GM23338 (cell line): ENCODE measurements around the gene UGT2A3. TPM values are rescaled to one million over a fixed set of nuclear protein-coding genes. Genes with fewer than 3 reads are reported as not detected.

ENCODE experiments used
- ATAC-seq: fragments of 200-7000 bp; cut with Tn5 transposase; 3 replicates; pipeline ENCODE4 v1.9.1; 2020
- DNase-seq: peaks from one replicate; pipeline ENCODE4 v3.0.0-alpha.2; 2015; ENCODE audit warnings: low spot score
- H2AFZ ChIP-seq: fragments of 200-600 bp; sonication (generic); 2 replicates; pipeline ENCODE4 v1.8.0; 2016; ENCODE audit warnings: antibody characterized with exemption, mild to moderate bottlenecking, moderate library complexity
- H3F3A ChIP-seq: fragments of 200-600 bp; sonication (generic); replicated peaks from 2 replicates; pipeline ENCODE4 v1.8.0; 2017; ENCODE audit warnings: antibody characterized with exemption, mixed run types, low read depth
- H3K27ac ChIP-seq: fragments of 200-600 bp; sonication (generic); 2 replicates; pipeline ENCODE4 v1.6.1; 2016; ENCODE audit warnings: low read depth
- H3K27me3 ChIP-seq: fragments of 200-600 bp; sonication (generic); 2 replicates; pipeline ENCODE4 v1.8.0; 2016; ENCODE audit warnings: mild to moderate bottlenecking, mixed run types, moderate library complexity; ENCODE audit not compliant: insufficient read depth
- H3K36me3 ChIP-seq: fragments of 200-600 bp; sonication (generic); 2 replicates; pipeline ENCODE4 v1.8.0; 2016; ENCODE audit warnings: mild to moderate bottlenecking; ENCODE audit not compliant: insufficient read depth
- H3K4me1 ChIP-seq: fragments of 200-600 bp; sonication (generic); 2 replicates; pipeline ENCODE4 v1.8.0; 2016; ENCODE audit warnings: mild to moderate bottlenecking, moderate library complexity; ENCODE audit not compliant: insufficient read depth
- H3K4me2 ChIP-seq: fragments of 200-600 bp; sonication (generic); 2 replicates; pipeline ENCODE4 v1.7.1; 2017; ENCODE audit warnings: mixed run types
- H3K4me3 ChIP-seq: fragments of 200-600 bp; sonication (generic); 2 replicates; pipeline ENCODE4 v1.6.1; 2016; ENCODE audit warnings: mixed run types
- H3K79me2 ChIP-seq: fragments of 200-600 bp; sonication (generic); replicated peaks from 2 replicates; pipeline ENCODE4 v1.8.0; 2017; ENCODE audit warnings: mild to moderate bottlenecking; ENCODE audit not compliant: insufficient read depth
- H3K9me2 ChIP-seq: fragments of 200-600 bp; sonication (generic); 2 replicates; pipeline ENCODE4 v1.8.0; 2017; ENCODE audit not compliant: insufficient read depth
- H4K20me1 ChIP-seq: fragments of 200-600 bp; sonication (generic); replicated peaks from 2 replicates; pipeline ENCODE4 v1.8.0; 2017; ENCODE audit warnings: mild to moderate bottlenecking; ENCODE audit not compliant: insufficient read depth
- H3K27ac Mint-ChIP-seq: 2 replicates; pipeline ENCODE4 v1.8.0; 2020; ENCODE audit warnings: inconsistent platforms, mild to moderate bottlenecking, moderate library complexity, mixed read lengths
- H3K27me3 Mint-ChIP-seq: 3 replicates; pipeline ENCODE4 v1.8.0; 2022; ENCODE audit warnings: low read depth, mild to moderate bottlenecking, moderate library complexity, mixed read lengths, inconsistent platforms; ENCODE audit not compliant: insufficient read depth, poor library complexity
- H3K36me3 Mint-ChIP-seq: 3 replicates; pipeline ENCODE4 v1.8.0; 2021; ENCODE audit warnings: low read depth, mild to moderate bottlenecking, inconsistent platforms, moderate library complexity, mixed read lengths
- H3K4me1 Mint-ChIP-seq: 3 replicates; pipeline ENCODE4 v1.8.0; 2020; ENCODE audit warnings: mild to moderate bottlenecking, inconsistent platforms, mixed read lengths
- H3K4me3 Mint-ChIP-seq: 3 replicates; pipeline ENCODE4 v1.8.0; 2021; ENCODE audit warnings: moderate library complexity, mild to moderate bottlenecking, inconsistent platforms, mixed read lengths
- H3K9me3 Mint-ChIP-seq: 3 replicates; pipeline ENCODE4 v1.8.0; 2020; ENCODE audit warnings: moderate library complexity, mild to moderate bottlenecking, inconsistent platforms, mixed read lengths
- EZH2 ChIP-seq: fragments of 200-600 bp; sonication (generic); IDR thresholded peaks from one replicate; pipeline ENCODE4 v1.8.0; 2017; ENCODE audit warnings: antibody characterized with exemption, mild to moderate bottlenecking, low read depth; ENCODE audit not compliant: unreplicated experiment
- EZH2phosphoT487 ChIP-seq: fragments of 200-600 bp; sonication (generic); IDR thresholded peaks from one replicate; pipeline ENCODE4 v1.8.1; 2018; ENCODE audit warnings: antibody characterized with exemption; ENCODE audit not compliant: unreplicated experiment
- JUNB ChIP-seq: IDR thresholded peaks from one replicate; pipeline ENCODE4 v1.6.1; 2016; ENCODE audit warnings: antibody characterized with exemption; ENCODE audit not compliant: unreplicated experiment
- NANOG ChIP-seq: IDR thresholded peaks from 2 replicates; pipeline ENCODE4 v1.6.1; 2016; ENCODE audit warnings: antibody characterized with exemption, borderline replicate concordance
- ZNF462 ChIP-seq: fragments of 250-450 bp; sonication (Bioruptor Pico); IDR thresholded peaks from 2 replicates; pipeline ENCODE4 v1.5.0; 2020; ENCODE audit warnings: mild to moderate bottlenecking, moderate library complexity
- polyA plus RNA-seq: library from polyadenylated mRNA; unstranded; fragments of >200 nt; fragmentation: Nextera tagmentation; extraction: Ambion mirVana; gene quantifications from 2 replicates; pipeline ENCODE4 v1.2.1, GENCODE V29; 2016
- total RNA-seq: library from RNA; depleted of rRNA; stranded (reverse); fragments of >200 nt; shearing (Covaris generic); gene quantifications from 2 replicates; pipeline ENCODE4 v1.2.3, GENCODE V29; 2014

UGT2A3 gene
- total and polyA plus RNA-seq, 2 experiments from 2014 or later = not detected

GRCh38 chr4:68909385-68909784 is 42.2 kb downstream of the UGT2A3 start:
- peaks cover 3% of the 10 kb centered on the region; the same call in 2 of the 3 replicates for H3K9me3 Mint-ChIP-seq
- no peaks in the 10 kb centered on the region for H3K79me2 ChIP-seq
- H3K27ac ChIP-seq = no peak overlapping the region
- no peaks in the 10 kb centered on the region for H4K20me1 ChIP-seq
- H3K4me3 Mint-ChIP-seq = no peak overlapping the region
- peaks cover 10% of the 10 kb centered on the region for H3K27me3 Mint-ChIP-seq
- peaks cover 28% of the 10 kb centered on the region for H3K4me1 ChIP-seq
- H3K27me3 ChIP-seq = no peaks in the 10 kb centered on the region
- DNase-seq (no peak), ATAC-seq (no peak)
- no peak overlapping the region for H2AFZ ChIP-seq
- peaks cover 3% of the 10 kb centered on the region; the same call in 1 of the 2 replicates for H3F3A ChIP-seq
- no peaks in the 10 kb centered on the region for H3K36me3 ChIP-seq
- peaks cover 52% of the 10 kb centered on the region for H3K4me1 Mint-ChIP-seq
- no peak overlapping the region for H3K4me2 ChIP-seq
- no peaks in the 10 kb centered on the region for H3K9me2 ChIP-seq
- TF ChIP-seq NANOG = no peak
- TF ChIP-seq EZH2phosphoT487 = no peak
- TF ChIP-seq EZH2 = no peak
- no peak for TF ChIP-seq ZNF462 (CRISPR knock-in tag)
- H3K36me3 Mint-ChIP-seq = no peaks in the 10 kb centered on the region; the same call in 2 of the 3 replicates
- H3K4me3 ChIP-seq = no peak overlapping the region
- no peak overlapping the region for H3K27ac Mint-ChIP-seq

- peaks cover 3% of the 10 kb centered on the region; the same call in 1 of the 2 replicates for H3F3A ChIP-seq
- H3K4me3 ChIP-seq = no peak overlapping the region
- no peaks in the 10 kb centered on the region for H3K36me3 ChIP-seq
- DNase-seq = no peak
- H3K9me2 ChIP-seq = no peaks in the 10 kb centered on the region
- peaks cover 61% of the 10 kb centered on the region for H3K4me1 Mint-ChIP-seq
- ATAC-seq = no peak
- peaks cover 3% of the 10 kb centered on the region; the same call in 1 of the 3 replicates for H3K36me3 Mint-ChIP-seq
- no peaks in the 10 kb centered on the region for H3K27me3 ChIP-seq
- H3K9me3 Mint-ChIP-seq = peaks cover 3% of the 10 kb centered on the region; the same call in 2 of the 3 replicates
- no peak overlapping the region for H3K4me2 ChIP-seq
- peak overlapping the region; percentile 99 for H3K27ac Mint-ChIP-seq
- no peak overlapping the region for H3K4me3 Mint-ChIP-seq
- H3K79me2 ChIP-seq = no peaks in the 10 kb centered on the region
- H4K20me1 ChIP-seq = no peaks in the 10 kb centered on the region
- peaks cover 12% of the 10 kb centered on the region for H3K27me3 Mint-ChIP-seq
- TF ChIP-seq JUNB = no peak
- peak overlapping the region; percentile 43; the same call in 1 of the 2 replicates for H2AFZ ChIP-seq
- H3K4me1 ChIP-seq = peaks cover 34% of the 10 kb centered on the region
- H3K27ac ChIP-seq = no peak overlapping the region
Measured at GRCh38 chr4:68907788-68908700, 43.6 kb downstream of the UGT2A3 start.
